Measurements from ENCODE around the gene GNAS-AS1.

Gene GNAS-AS1

DNA sequence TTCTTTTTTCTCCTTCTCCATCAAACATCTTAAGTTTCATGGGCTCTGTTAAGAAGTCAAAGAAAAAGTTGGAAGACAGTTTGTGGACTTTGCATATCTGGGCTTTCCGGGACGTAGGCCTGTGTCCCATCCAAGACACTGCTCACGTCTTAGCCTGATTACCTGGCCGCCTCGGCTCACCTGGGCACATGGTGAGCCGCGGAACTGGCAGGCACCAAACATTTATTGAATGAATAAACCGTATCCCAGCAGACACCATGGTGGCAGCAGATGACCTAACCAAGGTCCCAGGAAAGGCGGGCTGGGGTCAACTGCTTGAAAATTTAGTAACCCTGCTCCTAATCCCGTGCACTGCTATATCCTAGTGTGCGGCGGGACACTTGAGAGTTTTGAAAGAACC lies 37.4 kb upstream of the GNAS-AS1 start:
- no peak for DNase-seq (ENCODE audit: low read depth in 1 of 2, low spot score in 1 of 2)
- Histone ChIP-seq H3K27me3 (ENCODE audit: insufficient read depth, poor library complexity, severe bottlenecking) (no peaks in the 10 kb centered on the region), H3K4me3 (replicated peaks; ENCODE audit: insufficient read depth, low read length) (peak overlapping the region; percentile 73), H3K27ac (replicated peaks) (peak overlapping the region; percentile 78)
- TF ChIP-seq POLR2AphosphoS5 (IDR thresholded peaks at IDR 0.05; ENCODE audit: low read depth) (no peak), SPI1 (IDR thresholded peaks at IDR 0.05; ENCODE audit: borderline replicate concordance, low read depth) (no peak), REST (IDR thresholded peaks at IDR 0.05; ENCODE audit: insufficient replicate concordance, low read depth) (no peak), GABPA (IDR thresholded peaks at IDR 0.05; ENCODE audit: low read depth) (no peak)
- TF ChIP-seq, protein P1, sequence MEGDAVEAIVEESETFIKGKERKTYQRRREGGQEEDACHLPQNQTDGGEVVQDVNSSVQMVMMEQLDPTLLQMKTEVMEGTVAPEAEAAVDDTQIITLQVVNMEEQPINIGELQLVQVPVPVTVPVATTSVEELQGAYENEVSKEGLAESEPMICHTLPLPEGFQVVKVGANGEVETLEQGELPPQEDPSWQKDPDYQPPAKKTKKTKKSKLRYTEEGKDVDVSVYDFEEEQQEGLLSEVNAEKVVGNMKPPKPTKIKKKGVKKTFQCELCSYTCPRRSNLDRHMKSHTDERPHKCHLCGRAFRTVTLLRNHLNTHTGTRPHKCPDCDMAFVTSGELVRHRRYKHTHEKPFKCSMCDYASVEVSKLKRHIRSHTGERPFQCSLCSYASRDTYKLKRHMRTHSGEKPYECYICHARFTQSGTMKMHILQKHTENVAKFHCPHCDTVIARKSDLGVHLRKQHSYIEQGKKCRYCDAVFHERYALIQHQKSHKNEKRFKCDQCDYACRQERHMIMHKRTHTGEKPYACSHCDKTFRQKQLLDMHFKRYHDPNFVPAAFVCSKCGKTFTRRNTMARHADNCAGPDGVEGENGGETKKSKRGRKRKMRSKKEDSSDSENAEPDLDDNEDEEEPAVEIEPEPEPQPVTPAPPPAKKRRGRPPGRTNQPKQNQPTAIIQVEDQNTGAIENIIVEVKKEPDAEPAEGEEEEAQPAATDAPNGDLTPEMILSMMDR (IDR thresholded peaks at IDR 0.05; ENCODE audit: insufficient read depth, low read length) = no peak

- Histone ChIP-seq H3K4me3 (replicated peaks; ENCODE audit: insufficient read depth, low read length) (no peak overlapping the region), H3K27me3 (ENCODE audit: insufficient read depth, poor library complexity, severe bottlenecking) (no peaks in the 10 kb centered on the region), H3K27ac (replicated peaks) (no peak overlapping the region)
- no peak for DNase-seq (ENCODE audit: low read depth in 1 of 2, low spot score in 1 of 2)
- TF ChIP-seq POLR2AphosphoS5 (IDR thresholded peaks at IDR 0.05; ENCODE audit: low read depth) = no peak
- no peak for TF ChIP-seq REST (IDR thresholded peaks at IDR 0.05; ENCODE audit: insufficient replicate concordance, low read depth)
- TF ChIP-seq, protein P1 (IDR thresholded peaks at IDR 0.05; ENCODE audit: insufficient read depth, low read length) = no peak
- no peak for TF ChIP-seq GABPA (IDR thresholded peaks at IDR 0.05; ENCODE audit: low read depth)
- TF ChIP-seq SPI1 (IDR thresholded peaks at IDR 0.05; ENCODE audit: borderline replicate concordance, low read depth) = no peak
Measured at GRCh38 chr20:58886546-58886945, 35.8 kb upstream of the GNAS-AS1 start.

DNA sequence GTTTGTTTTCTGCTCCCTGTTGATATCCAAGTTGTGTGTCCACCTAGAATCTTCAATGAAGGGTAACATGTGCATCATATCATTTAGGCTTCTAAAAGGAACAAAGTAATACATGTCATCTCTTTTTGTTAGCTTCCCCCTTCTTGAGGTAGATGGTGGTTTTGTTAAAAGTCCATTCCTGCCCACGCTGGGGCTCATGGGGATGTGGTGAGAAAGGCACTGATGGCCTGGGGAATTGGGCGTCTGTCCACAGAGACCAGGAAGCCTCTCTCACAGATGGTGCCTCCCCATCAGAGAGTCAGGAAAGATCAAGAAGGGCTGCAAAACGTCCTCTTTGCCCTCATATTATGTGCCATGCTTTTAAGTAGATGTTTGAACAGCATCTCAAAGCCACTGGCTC lies 34.3 kb upstream of the GNAS-AS1 start:
- peak in 1 of 2 experiments; percentile 25 for DNase-seq (ENCODE audit: low read depth in 1 of 2, low spot score in 1 of 2)
- Histone ChIP-seq H3K4me3 (replicated peaks; ENCODE audit: insufficient read depth, low read length) (no peak overlapping the region), H3K27ac (replicated peaks) (no peak overlapping the region), H3K27me3 (ENCODE audit: insufficient read depth, poor library complexity, severe bottlenecking) (no peaks in the 10 kb centered on the region)
- TF ChIP-seq, protein P1 (IDR thresholded peaks at IDR 0.05; ENCODE audit: insufficient read depth, low read length) = no peak
- TF ChIP-seq POLR2AphosphoS5 (IDR thresholded peaks at IDR 0.05; ENCODE audit: low read depth) (no peak), GABPA (IDR thresholded peaks at IDR 0.05; ENCODE audit: low read depth) (no peak), SPI1 (IDR thresholded peaks at IDR 0.05; ENCODE audit: borderline replicate concordance, low read depth) (no peak), REST (IDR thresholded peaks at IDR 0.05; ENCODE audit: insufficient replicate concordance, low read depth) (no peak)
